RWPE2 (cell line): ENCODE data around the gene BRME1.

ENCODE experiments used
- ATAC-seq: fragments of 200-7000 bp; cut with Tn5 transposase; 3 replicates; pipeline ENCODE4 v1.9.1; 2021; ENCODE audit warnings: low read depth
- DNase-seq: peaks from one replicate; pipeline ENCODE4 v3.0.0-alpha.2; 2020; ENCODE audit warnings: low spot score
- H3K27ac ChIP-seq: fragments of 450-650 bp; 2 replicates; pipeline ENCODE4 v1.5.1; 2017; ENCODE audit warnings: mild to moderate bottlenecking; ENCODE audit not compliant: poor library complexity, severe bottlenecking
- H3K27me3 ChIP-seq: fragments of 250-450 bp; sonication (Bioruptor Pico); 2 replicates; pipeline ENCODE4 v1.5.1; 2021; ENCODE audit warnings: mild to moderate bottlenecking, moderate library complexity; ENCODE audit not compliant: insufficient read depth, poor library complexity, severe bottlenecking
- H3K36me3 ChIP-seq: fragments of 250-450 bp; sonication (Bioruptor Pico); 2 replicates; pipeline ENCODE4 v1.5.1; 2020; ENCODE audit warnings: low read depth, mild to moderate bottlenecking, moderate library complexity
- H3K4me1 ChIP-seq: fragments of 250-450 bp; sonication (Bioruptor Pico); 2 replicates; pipeline ENCODE4 v1.5.1; 2021; ENCODE audit warnings: mild to moderate bottlenecking, moderate library complexity; ENCODE audit not compliant: insufficient read depth, poor library complexity, severe bottlenecking
- H3K4me3 ChIP-seq: fragments of 250-450 bp; sonication (Bioruptor Pico); 2 replicates; pipeline ENCODE4 v1.5.1; 2021; ENCODE audit warnings: mild to moderate bottlenecking, moderate library complexity; ENCODE audit not compliant: severe bottlenecking
- H3K9me3 ChIP-seq: fragments of 250-450 bp; sonication (Bioruptor Pico); 2 replicates; pipeline ENCODE4 v1.5.1; 2021; ENCODE audit warnings: mild to moderate bottlenecking, moderate library complexity; ENCODE audit not compliant: severe bottlenecking
- TF ChIP-seq, protein P1 (sequence below): fragments of 450-650 bp; IDR thresholded peaks from one replicate; pipeline ENCODE4 v1.5.1; 2017; ENCODE audit warnings: mild to moderate bottlenecking, moderate library complexity; ENCODE audit not compliant: poor library complexity, severe bottlenecking

BRME1 gene

DNA sequence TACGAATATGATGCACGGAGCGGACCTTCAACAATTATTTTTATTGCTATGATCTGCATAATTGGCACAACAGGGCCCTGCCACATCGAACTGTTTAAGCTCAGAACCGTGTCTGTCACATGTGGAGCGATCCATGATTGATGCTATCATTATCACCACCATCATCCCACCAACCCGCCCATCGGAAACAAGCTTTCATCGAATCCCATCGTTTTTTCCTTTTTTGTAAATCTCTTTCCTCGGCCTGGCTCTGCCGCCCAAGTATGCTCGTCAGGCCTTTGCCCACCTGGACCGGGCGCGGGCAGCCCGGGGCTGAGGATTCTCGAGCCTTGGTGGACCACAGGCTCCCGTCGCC lies 45.9 kb upstream of the BRME1 start:
- ATAC-seq (no peak), DNase-seq (no peak)
- Histone ChIP-seq H3K4me1 (peaks cover 4% of the 10 kb centered on the region), H3K27ac (no peak overlapping the region), H3K4me3 (peak overlapping the region; percentile 29), H3K36me3 (peaks cover 27% of the 10 kb centered on the region), H3K27me3 (no peaks in the 10 kb centered on the region), H3K9me3 (no peaks in the 10 kb centered on the region)
- TF ChIP-seq, protein P1, sequence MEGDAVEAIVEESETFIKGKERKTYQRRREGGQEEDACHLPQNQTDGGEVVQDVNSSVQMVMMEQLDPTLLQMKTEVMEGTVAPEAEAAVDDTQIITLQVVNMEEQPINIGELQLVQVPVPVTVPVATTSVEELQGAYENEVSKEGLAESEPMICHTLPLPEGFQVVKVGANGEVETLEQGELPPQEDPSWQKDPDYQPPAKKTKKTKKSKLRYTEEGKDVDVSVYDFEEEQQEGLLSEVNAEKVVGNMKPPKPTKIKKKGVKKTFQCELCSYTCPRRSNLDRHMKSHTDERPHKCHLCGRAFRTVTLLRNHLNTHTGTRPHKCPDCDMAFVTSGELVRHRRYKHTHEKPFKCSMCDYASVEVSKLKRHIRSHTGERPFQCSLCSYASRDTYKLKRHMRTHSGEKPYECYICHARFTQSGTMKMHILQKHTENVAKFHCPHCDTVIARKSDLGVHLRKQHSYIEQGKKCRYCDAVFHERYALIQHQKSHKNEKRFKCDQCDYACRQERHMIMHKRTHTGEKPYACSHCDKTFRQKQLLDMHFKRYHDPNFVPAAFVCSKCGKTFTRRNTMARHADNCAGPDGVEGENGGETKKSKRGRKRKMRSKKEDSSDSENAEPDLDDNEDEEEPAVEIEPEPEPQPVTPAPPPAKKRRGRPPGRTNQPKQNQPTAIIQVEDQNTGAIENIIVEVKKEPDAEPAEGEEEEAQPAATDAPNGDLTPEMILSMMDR, result no peak

- no peak overlapping the region for H3K27ac ChIP-seq
- no peaks in the 10 kb centered on the region for H3K9me3 ChIP-seq
- DNase-seq (no peak), ATAC-seq (no peak)
- H3K4me1 ChIP-seq, result peaks cover 11% of the 10 kb centered on the region
- no peaks in the 10 kb centered on the region for H3K27me3 ChIP-seq
- TF ChIP-seq, protein P1, result no peak
- H3K4me3 ChIP-seq, result no peak overlapping the region
- peaks cover 20% of the 10 kb centered on the region for H3K36me3 ChIP-seq
These were observed 45.1 kb upstream of the BRME1 start for GRCh38 chr19:13951043-13951442.

GRCh38 chr19:13946414-13946813 lies 40.5 kb upstream of the BRME1 start:
- H3K27ac ChIP-seq, result peak overlapping the region; percentile 19
- peak; percentile 79 for ATAC-seq
- TF ChIP-seq, protein P1, result no peak

DNA sequence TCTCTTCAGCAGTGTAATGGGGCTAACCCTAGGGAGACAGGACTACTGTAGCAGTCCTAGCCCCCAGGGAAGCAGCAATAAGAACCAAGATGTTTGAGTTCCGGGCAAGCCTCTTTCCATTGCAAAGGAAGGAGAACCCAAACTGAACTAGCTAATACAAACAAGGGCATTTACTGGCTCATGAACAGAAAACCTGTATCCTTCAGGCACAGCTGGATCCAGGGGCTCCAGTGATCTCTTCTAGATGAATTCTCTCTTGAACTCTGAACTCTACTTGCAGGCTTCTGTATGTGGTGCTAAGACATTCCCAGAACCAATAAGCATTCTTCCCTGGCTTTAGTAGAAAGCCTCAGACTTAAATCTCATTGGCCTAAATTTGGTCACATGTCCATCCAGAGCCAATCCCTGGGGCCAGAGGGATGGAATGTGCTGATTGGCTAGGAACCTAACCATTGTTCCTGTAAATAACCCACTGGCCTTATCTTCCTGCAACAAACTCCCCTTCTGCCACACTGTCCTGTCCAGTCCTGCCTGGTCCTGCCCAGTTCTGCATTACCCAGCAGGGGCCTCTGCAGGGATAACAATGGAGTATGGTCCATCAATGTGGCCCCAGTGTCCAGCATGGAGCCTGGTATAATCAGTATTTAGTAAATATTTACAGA lies 36.2 kb upstream of the BRME1 start:
- Histone ChIP-seq H3K27ac (no peak overlapping the region), H3K4me3 (no peak overlapping the region), H3K4me1 (peaks cover 17% of the 10 kb centered on the region), H3K27me3 (no peaks in the 10 kb centered on the region), H3K36me3 (no peaks in the 10 kb centered on the region), H3K9me3 (no peaks in the 10 kb centered on the region)
- DNase-seq (no peak), ATAC-seq (no peak)
- TF ChIP-seq, protein P1, result no peak

More at GRCh38 chr19:13946414-13946813, 40.5 kb upstream of the BRME1 start:
- no peak for DNase-seq
- Histone ChIP-seq H3K36me3 (no peaks in the 10 kb centered on the region), H3K9me3 (no peaks in the 10 kb centered on the region), H3K4me1 (peaks cover 9% of the 10 kb centered on the region), H3K4me3 (no peak overlapping the region), H3K27me3 (no peaks in the 10 kb centered on the region)

- DNase-seq, result no peak
- no peak within 1 kb of the TSS for H3K4me3 ChIP-seq
These were observed 32.6 kb upstream of the BRME1 start, which contains the start of gene PODNL1 for GRCh38 chr19:13938301-13939064. Gene PODNL1, minus strand, starts transcription at chr19:13938417. Its CDS starts 236 bp downstream, at chr19:13938181.

More at GRCh38 chr19:13938301-13939064, 32.6 kb upstream of the BRME1 start, which contains the start of gene PODNL1:
- Histone ChIP-seq H3K9me3 (no peaks in the 10 kb centered on the region), H3K27me3 (no peaks in the 10 kb centered on the region), H3K4me1 (peaks cover 8% of the 10 kb centered on the region), H3K36me3 (no peaks in the 10 kb centered on the region), H3K27ac (no peak within 1 kb of the TSS)
- ATAC-seq, result peak; percentile 60
- TF ChIP-seq, protein P1, result no peak
